Tongue (tissue), 2 donors: ENCODE results near the gene RACGAP1. TPM values are rescaled to one million over a fixed set of nuclear protein-coding genes. Genes with fewer than 3 reads are reported as not detected.

Source experiments
- DNase-seq: peaks from one replicate; pipeline ENCODE4 v3.0.0-alpha.2; 2015
- total RNA-seq: library from RNA; depleted of rRNA; stranded (reverse); fragments of >200 nt; gene quantifications from one replicate; pipeline ENCODE4 v1.2.3, GENCODE V29; 2014

The RACGAP1 gene, protein sequence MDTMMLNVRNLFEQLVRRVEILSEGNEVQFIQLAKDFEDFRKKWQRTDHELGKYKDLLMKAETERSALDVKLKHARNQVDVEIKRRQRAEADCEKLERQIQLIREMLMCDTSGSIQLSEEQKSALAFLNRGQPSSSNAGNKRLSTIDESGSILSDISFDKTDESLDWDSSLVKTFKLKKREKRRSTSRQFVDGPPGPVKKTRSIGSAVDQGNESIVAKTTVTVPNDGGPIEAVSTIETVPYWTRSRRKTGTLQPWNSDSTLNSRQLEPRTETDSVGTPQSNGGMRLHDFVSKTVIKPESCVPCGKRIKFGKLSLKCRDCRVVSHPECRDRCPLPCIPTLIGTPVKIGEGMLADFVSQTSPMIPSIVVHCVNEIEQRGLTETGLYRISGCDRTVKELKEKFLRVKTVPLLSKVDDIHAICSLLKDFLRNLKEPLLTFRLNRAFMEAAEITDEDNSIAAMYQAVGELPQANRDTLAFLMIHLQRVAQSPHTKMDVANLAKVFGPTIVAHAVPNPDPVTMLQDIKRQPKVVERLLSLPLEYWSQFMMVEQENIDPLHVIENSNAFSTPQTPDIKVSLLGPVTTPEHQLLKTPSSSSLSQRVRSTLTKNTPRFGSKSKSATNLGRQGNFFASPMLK
- total RNA-seq, result 31.8 TPM

DNA sequence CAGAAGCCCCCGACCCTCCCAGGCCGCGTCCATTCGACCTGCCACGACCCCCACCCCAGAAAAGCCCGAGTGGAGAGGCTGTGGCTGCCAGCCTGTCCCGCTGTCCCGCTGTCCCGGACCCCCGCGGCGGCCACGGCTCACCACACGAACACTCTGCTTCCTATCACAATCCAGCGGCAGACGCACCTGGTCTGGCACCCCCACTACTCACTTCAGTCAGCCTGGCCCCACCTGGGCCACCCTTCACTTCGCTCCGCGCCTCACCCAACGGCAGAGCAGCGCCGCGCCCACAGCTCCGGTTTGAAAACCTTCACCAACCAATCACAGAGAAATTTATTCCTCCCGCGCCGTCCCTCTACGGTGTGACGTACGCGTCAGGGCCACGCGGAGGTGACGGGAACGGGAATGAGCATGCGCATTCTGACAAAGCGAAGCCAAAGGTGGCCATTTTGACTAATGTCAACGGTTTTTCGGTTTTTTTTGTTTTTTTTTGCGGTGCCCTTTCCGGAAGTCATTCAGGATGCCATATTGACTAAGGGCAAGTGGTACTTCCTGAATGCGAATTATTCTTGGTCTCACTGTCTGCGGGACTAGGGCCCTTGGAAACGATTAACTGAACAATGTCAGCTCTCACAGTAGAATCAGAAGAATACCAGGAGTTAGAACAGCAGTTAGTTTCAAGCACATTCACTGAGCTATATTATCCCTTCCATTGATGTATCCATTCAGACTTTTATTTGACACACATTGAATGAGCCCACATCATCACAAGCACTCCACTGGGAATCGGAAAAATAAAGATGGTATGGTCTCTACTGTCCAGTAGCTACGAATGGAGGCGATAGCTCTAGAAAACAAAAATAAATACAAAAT lies at the start of gene RACGAP1:
TSS of gene RACGAP1 (minus strand) at position 308 of the 873 bp plus-strand sequence. CDS start 8,779 bp downstream, outside the sequence.
- peak; percentile 100 for DNase-seq

DNA sequence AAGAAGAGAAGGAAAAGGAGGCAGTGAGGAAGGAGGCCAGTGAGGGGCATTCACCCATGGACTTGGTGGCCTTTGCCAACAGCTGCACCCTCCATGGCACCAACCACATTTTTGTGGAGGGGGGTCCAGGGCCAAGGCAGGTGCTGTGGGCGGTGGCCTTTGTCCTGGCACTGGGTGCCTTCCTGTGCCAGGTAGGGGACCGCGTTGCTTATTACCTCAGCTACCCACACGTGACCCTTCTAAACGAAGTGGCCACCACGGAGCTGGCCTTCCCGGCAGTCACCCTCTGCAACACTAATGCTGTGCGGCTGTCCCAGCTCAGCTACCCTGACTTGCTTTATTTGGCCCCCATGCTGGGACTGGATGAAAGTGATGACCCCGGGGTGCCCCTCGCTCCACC lies 48.4 kb upstream of the RACGAP1 start:
- no peak for DNase-seq

DNA sequence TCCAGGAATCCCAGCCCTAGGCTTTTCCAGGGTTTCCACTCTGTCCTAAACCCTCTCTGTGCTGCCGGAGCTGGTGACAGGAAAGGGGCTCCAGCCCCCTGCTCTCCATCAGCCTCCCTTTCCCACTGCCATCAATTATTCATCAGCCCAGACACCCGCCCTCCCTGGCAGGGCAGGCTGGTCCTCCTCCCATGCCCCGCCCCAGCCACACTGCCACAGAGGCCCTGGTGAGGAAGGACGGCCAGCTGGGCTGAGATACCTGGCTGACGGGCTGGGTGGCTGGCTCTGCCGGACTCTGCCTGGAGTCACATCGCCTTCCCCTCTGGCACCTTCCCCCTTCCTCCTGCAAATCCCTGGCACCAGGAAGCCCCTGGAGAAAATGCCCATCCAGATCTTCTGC lies 47.9 kb upstream of the RACGAP1 start:
- DNase-seq, result no peak

DNA sequence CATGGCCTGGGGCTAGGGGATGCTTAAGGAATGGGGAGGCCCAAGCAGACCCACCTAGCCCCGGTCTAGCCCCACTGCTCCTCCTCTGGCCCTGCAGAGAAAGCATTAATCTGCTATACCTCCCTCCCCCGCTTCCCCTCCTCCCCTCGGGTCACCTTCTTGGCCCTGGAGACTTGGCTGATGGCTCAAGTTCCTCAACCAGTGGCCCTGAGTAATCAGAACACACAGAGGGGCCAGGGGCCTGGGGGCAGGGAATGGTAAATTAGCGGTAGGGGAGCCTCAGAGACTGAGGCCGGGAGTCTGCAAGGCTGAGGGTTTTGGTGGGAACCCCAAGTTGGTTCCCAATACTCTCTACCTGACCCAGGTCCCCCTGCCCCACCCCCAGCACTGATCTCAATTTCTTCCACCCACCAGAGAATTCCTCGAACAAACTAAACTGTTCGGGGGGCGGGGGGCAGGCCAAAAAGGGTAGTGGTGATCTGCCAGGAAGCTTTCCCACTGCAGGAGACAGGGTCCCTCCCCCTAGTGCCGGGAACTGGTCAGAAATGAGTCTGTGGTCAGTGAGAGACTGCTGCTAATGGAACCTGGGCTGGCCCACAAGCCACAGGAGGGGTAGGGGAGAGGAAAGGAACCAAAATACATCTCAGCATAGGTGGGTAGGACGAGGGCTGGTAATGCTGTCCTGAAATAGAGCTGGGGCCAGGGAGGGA lies 47.1 kb upstream of the RACGAP1 start:
- no peak for DNase-seq

DNA sequence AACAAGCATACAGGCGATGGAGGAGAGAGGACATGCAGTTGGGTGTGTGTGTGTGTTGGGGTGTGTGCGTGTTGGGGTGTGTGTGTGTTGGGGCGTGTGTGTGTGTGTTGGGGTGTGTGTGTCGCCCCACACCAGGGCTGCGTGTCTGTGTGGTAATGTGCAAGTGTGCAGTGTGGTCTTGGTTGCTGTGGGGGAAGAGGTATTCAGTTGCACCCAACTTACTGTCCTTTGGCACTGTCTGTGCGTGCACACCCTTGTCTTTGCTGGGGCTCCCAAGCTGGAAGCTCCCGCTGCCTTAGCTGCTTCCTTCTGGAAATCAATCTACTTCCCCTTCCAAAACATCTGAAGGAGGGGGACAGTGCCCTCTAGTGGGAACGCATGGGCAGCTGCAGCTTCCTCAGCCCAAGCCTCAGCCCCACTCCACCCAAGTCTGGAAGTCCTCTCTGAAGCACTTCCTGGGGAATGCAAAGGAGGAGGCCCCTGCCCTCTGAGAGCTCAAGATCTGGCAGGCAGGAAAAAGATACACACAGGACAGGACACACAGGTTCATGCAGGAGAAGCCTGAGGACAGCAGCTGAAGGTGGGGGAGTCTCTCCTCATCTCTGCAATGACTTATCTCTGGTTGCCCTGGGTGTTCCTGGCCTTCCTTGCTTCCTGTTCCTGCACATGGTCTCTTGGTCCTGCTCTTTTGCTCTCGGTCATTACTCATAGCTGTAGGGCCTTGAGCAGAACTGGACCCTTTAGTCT lies 45.2 kb upstream of the RACGAP1 start:
- peak; percentile 94 for DNase-seq

DNA sequence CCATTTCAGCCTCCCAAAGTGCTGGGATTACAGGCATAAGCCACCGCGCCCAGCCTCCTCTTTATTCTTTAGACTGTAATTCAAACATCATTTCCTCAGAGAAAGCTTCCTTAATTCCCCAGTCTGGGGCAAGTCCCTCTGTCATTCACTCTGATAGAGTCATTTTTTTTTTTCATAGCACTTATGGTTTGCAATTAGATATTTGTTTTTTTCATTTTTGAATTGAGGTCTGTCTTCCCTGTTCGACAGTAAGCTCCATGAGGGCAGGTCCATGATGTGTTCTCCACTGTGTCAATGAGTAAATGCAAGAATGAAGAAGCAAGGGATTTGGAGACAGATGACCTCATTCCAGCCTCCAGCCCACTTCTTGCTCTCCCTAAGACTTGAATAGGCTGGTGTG lies 44.2 kb upstream of the RACGAP1 start:
- no peak for DNase-seq

DNA sequence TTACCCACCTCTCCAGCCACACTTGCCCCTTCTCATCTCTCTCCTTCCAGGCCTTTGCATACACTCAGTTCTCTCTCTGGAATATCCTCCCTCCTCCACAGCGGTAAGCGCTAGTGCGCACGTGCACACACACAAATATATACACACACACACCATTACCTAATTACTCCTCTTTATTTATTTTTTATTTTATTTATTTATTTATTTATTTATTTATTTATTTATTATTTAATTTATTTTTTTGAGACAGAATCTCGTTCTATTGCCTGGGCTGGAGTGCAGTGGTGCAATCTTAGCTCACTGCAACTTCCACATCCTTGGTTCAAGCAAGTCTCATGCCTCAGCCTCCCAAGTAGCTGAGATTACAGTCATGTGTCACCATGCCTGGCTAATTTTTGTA lies 43.8 kb upstream of the RACGAP1 start:
- DNase-seq, result no peak

DNA sequence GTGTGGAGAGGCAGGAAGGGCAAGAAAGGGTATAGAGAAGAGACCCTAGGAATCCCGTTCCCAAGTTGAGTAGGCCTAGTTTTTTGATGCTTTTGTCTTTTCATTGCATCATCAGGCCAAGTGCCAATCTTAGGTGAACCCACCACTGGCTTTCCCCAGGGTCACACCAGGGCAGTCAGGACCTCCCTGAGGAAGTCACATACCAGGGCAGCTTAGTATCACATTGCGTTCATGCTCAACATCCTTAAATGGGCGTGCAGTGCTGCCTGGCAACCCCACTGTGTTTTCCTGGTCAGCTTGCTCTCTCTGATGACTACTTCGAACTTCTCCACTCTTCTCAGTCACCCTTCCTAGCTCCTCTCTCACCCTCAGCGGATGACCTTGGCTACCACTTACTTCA lies 41.1 kb upstream of the RACGAP1 start:
- DNase-seq, result peak; percentile 70

DNA sequence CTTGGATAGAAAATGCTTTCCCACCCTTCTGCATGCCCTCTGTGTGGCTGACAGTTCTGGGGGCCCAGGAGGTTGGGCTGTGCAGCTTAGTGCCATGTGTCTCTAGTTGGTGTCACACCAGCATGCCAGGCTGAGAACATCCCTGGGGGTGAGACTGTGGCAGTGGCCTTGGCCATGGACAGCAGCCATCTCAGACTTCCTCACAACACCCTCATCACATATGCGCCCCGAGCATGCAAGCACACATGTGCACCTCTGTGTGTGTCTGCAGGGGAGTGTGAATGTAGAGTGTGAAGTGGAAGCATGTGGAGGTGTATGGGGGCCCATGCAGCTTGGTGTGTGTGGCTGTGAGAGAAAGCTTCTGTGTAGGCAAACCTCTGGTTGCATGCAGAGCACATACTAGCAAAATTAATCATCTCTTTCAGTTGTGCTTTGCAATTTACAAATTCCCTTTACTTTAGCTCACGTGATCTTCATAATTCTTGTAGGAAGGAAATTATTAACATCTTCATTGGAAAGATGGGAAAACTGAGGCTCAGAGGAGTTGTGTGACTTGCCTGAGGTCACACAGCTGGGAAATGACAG lies 40.5 kb upstream of the RACGAP1 start:
- no peak for DNase-seq

DNA sequence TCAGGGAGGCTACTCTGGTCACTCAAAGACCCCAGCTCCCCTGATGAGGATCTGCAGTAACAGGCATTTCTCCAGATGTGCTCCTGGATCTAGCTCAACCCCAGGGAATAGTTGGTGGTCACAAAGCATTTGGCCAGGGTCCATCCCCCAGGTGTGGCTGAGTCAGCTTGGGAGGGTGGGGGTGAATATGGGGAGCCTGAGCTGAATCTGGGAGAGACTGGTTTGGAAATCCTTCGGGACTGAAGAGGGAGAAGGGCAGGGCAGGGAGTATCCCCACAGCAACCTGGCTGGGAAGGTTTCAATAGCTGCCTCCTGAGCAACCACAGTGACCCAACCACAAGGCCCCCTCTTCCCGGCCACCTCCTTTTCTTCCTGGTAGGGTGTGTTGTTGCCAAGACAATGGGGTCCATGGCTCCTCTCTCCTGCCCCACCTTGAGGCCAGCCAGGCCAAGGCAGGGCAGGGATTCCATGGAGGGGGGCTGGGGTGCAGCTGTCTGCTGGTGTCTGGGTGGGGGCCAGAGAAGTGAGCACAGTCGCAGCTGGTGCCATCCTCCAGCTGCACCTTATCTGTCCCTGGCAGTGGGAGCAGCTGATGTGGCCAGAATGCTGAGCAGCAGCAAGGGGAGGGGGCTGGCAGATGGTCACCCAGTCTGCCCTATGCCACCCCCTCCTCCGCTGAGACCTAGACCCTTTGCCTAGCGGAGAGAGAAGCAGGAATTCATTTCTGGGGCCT lies 37.6 kb upstream of the RACGAP1 start:
- peak; percentile 89 for DNase-seq

DNA sequence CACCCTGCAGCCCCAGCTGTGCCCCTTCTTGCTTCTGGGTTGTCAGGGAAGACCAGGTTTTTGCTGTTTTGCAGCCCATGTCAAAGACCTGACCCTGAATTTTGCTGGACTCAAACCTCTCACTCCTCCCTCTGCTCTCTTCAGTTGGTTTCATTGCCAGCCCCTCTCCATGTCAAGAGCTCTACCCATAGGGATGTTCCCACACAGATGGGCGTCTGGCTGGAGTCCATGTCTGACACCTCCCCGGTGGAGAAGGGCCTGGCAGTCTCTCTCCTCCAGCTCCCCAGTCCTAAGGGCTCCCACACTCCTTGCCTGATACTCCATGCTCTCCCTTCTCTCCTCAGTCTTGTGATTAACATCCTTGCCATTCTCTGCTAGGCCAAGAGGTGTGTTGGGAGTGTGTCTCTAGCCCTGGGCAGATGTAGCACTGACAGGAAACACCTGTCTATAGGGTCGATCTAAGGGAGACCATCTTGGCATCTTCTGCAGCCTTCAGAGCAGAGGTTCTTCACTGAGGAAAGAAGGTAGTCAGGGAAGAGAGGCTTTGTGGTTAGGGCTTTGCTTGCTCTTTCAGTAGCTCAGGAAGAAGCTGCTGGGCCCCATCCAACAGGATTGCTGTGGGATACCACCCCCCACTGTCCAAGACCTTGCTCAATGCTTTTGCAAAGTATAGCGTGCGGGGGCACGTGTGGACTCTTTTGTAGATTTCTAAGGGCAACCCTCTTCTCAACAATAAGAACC lies 36.8 kb upstream of the RACGAP1 start:
- no peak for DNase-seq

DNA sequence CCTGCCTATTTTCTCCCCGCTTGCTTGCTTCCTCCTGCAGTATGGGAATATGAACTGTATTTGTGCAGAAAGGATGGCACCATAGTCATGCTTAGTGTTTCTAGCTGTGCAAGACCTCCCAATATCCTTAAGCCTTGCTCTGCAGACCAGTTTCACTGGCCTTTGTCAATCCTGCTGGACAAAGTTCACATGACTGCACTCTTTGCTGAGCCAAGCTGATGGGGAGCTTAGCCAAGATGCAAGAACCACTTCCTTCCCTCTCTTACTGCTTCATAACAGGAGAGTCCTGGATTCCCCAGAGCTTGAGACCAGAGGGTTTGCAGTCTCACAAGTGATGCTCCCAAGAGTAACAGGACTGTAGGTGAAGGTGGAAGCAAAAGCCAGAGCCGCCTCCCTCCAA lies 35.9 kb upstream of the RACGAP1 start:
- no peak for DNase-seq

DNA sequence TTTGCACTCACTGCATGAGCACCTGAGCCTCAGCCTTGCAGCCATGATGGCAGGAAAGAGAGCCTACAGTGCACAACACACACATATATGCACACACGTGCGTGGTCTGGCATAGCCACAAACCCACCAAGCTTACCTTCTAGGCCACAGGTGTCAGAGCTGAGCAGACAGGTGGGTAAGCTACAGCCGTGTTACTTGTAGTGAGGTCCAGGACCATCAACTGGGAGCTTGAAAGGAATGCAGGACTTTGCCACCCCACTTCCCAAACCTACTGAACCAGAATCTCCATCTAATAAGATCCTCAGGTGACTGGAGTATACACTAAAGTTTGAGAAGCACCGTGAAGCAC lies 34.8 kb upstream of the RACGAP1 start:
- DNase-seq, result no peak

DNA sequence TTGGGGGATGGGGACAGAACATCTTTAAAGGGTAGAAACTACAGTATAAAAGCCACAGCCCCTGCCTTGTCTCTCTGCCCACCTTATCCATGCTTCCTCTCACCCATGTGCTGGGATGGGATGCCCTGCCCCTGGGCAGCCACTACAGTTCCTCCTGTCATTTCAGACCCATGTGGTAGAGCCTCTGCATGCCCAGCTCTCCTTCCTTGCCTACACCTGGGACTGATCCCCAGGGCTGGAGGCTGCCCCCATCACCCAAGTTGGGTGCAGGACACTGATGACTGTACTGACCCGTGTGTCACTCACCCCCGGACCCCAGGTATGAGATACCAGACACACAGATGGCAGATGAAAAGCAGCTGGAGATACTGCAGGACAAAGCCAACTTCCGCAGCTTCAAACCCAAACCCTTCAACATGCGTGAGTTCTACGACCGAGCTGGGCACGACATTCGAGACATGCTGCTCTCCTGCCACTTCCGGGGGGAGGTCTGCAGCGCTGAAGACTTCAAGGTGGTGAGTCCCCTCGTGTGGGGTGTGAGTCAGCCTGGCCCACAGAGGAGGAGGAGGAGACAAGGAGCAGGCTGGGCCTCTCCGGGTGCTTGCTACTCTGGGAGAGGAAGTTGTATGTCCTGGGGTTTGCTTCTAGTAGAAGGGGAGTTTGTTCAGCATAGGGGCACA lies 34.3 kb upstream of the RACGAP1 start:
- no peak for DNase-seq

DNA sequence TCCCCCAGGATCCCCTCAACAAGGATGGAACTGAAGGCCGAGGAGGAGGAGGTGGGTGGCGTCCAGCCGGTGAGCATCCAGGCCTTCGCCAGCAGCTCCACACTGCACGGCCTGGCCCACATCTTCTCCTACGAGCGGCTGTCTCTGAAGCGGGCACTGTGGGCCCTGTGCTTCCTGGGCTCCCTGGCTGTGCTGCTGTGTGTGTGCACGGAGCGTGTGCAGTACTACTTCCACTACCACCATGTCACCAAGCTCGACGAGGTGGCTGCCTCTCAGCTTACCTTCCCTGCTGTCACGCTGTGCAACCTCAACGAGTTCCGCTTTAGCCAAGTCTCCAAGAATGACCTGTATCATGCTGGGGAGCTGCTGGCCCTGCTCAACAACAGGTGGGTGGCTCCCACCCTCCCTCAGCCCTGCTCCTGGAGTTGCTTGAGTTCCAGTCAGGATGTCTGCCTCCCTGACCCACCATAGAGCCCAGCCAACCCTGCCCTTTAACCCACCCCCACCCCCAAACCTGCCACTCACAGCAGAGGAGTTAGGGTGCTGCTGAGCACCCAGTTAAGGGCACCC lies 33.5 kb upstream of the RACGAP1 start:
- DNase-seq, result no peak

DNA sequence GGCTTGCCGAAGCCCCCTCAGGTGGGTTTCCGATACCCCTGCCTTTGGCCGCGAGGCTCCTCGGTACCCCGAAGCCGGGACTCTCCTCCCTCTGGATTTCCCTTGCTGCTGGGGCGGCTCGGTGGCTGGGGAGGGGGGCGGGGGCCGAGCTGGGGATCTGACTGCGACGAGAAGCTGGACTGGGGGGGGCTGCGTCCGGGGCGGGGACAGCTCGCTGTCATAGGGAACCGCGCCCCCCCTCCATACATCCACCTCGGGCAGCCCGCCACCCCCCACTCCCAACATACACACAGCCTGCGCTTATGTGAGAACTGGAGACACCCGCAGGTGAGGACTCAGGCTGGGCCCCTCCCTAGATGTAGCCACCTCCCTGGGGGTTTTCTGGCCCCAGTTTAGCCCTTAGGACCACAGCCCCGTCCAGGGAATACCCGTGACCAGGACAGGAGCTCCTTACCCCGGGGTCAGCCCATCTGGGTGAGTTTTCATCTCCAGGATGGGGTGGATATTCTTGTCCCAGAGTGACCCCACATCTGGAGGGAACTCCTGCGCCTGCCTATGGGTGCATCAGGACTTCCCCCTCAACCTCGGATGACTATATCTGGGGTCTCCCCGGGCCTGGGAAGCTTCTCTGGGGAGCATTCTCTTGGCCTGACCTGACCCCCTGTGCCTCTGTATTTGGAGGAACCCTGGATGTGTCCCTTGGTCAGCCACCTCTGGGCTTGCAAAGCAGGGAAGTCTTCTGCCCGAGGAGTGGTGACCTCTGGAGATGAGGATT lies 32.8 kb upstream of the RACGAP1 start:
- no peak for DNase-seq

DNA sequence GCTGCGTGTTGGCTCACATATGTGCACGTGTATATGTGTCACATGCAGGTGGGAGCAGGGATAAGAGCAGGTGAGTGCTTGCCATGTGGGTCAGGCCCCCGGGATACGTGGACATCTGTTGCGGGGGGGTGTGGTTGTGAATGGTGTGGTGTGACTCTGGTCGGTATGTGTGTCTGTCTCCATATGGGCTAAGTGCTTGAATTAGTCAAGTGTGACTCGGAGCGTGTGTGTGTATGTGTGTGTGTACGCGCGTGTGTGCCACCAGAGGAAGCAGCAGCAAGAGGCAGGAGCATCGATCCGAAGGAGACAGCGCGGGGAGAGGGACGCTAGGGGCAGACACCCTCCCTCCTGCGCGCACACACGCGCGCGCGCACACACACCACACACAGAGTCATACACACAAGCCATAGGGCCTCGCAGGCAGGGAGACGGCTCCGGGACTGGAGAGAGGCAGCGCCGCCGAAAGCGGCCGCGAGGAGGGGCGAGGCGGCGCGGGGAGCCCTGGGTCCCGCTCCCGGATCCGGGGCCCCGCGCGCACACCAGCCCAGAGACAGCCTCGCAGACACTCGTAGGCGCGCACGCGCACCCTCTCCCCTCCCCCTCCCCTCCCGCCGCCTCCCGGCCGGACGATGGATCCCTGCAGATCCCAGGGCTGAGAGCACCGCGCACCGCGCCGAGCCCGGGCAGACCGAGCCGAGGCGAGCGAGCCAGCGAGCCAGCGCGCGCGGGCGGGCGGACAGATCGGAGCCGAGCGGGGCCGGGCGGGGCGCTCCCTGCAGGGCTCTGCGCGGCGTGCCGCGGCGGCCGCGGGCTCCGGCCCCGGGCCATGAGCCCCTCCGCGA lies 31.9 kb upstream of the RACGAP1 start, which contains the start of gene ASIC1:
TSS of gene ASIC1 (plus strand) at position 597 of the 842 bp plus-strand sequence. CDS start 1,171 bp downstream, outside the sequence.
- DNase-seq, result peak; percentile 81
